Sigmoid colon (tissue), 4 donors: ENCODE data around the gene TCF7L2.

Experiments
- CTCF ChIP-seq, 4 experiments: fragments of 450-650 bp in 3 of 4; fragments of 200-600 bp in 1 of 4; IDR thresholded peaks; one replicate each; pipeline ENCODE4 v1.5.1; 2016 to 2019; ENCODE audit warnings: antibody characterized with exemption in 4 of 4, mild to moderate bottlenecking in 3 of 4, moderate library complexity in 2 of 4
- EP300 ChIP-seq, 4 donors: sonication (generic); formaldehyde crosslinking; IDR thresholded peaks; one replicate each; pipeline ENCODE4 v1.6.1; 2017; ENCODE audit warnings: antibody characterized with exemption in 4 of 4
- POLR2A ChIP-seq, 2 donors: fragments of 450-650 bp; IDR thresholded peaks; one replicate each; pipeline ENCODE4 v1.6.1; 2016; ENCODE audit warnings: antibody characterized with exemption in 2 of 2, mild to moderate bottlenecking in 2 of 2, moderate library complexity in 2 of 2
- POLR2AphosphoS5 ChIP-seq, 4 donors: sonication (generic); formaldehyde crosslinking; IDR thresholded peaks; one replicate each; pipeline ENCODE4 v1.6.1; 2017; ENCODE audit warnings: antibody characterized with exemption in 4 of 4

- no peak for TF ChIP-seq CTCF (IDR thresholded peaks at IDR 0.05)
- no peak for TF ChIP-seq POLR2AphosphoS5 (IDR thresholded peaks at IDR 0.05)
- no peak for TF ChIP-seq EP300 (IDR thresholded peaks at IDR 0.05)
- no peak for TF ChIP-seq POLR2A (IDR thresholded peaks at IDR 0.05)
Observed at GRCh38 chr10:112963835-112964234, 13.8 kb downstream of the TCF7L2 start.
